Endothelial cell of umbilical vein (primary cell): ENCODE data around the gene ANKZF1. TPM values are rescaled to one million over a fixed set of nuclear protein-coding genes. Genes with fewer than 3 reads are reported as not detected.

Experiments
- BruUV-seq: library from RNA; stranded (reverse); fragments of 400-500 nt; replicated peaks from 2 replicates; lab custom pipeline; 2021; lab: Mats Ljungman, UMichigan
- CTCF ChIA-PET: fragments of 300-600, 350-600 bp; sonication (Branson Sonifier 250); formaldehyde crosslinking; loops from one replicate; lab custom pipeline; 2021; ENCODE audit warnings: antibody characterized with exemption, inconsistent platforms; lab: Charles Lee
- POLR2A ChIA-PET: fragments of 300-600, 350-600 bp; sonication (Branson Sonifier 250); formaldehyde crosslinking; loops from one replicate; lab custom pipeline; 2021; ENCODE audit warnings: antibody characterized with exemption, inconsistent platforms; lab: Charles Lee
- DNase-seq: peaks from one replicate; pipeline ENCODE4 v3.0.0-alpha.2; 2011; ENCODE audit warnings: low read depth, low spot score
- FAIRE-seq: peaks from 2 replicates; lab custom pipeline; 2011; peaks lifted over from hg19 to GRCh38; lab: Jason Lieb, UNC
- H2AFZ ChIP-seq: 2 replicates; pipeline ENCODE4 v1.6.0; 2012; ENCODE audit warnings: low read depth, low read length, control low read depth, inconsistent platforms
- H3K27ac ChIP-seq: 2 replicates; pipeline ENCODE4 v1.5.1; 2011; ENCODE audit warnings: low read depth, mild to moderate bottlenecking, control low read depth, low read length, moderate library complexity; ENCODE audit not compliant: insufficient read depth
- H3K27me3 ChIP-seq, 2 experiments: 2 replicates each; pipeline versions ENCODE4 v1.6.0 to v1.6.1; 2011; ENCODE audit warnings: low read length in 2 of 2, mixed read lengths in 1 of 2; ENCODE audit not compliant: control insufficient read depth in 2 of 2, insufficient read depth in 2 of 2
- H3K36me3 ChIP-seq, 2 experiments: 2 replicates in 1 of 2; 3 replicates in 1 of 2; pipeline ENCODE4 v1.5.1; 2011; ENCODE audit warnings: low read length in 2 of 2, mild to moderate bottlenecking in 1 of 2, moderate library complexity in 1 of 2; ENCODE audit not compliant: control insufficient read depth in 2 of 2, insufficient read depth in 2 of 2; ENCODE audit errors: extremely low read depth in 1 of 2
- H3K4me1 ChIP-seq: 3 replicates; pipeline ENCODE4 v1.5.1; 2011; ENCODE audit warnings: mild to moderate bottlenecking, low read length; ENCODE audit not compliant: control insufficient read depth, insufficient read depth; ENCODE audit errors: extremely low read depth
- H3K4me2 ChIP-seq: 2 replicates; pipeline ENCODE4 v1.6.1; 2011; ENCODE audit warnings: low read length, control low read depth, mixed read lengths; ENCODE audit not compliant: insufficient read depth
- H3K4me3 ChIP-seq, 3 experiments: fragments of 200-600 bp in 1 of 3; sonication (generic), shearing (Covaris generic) in 1 of 3; replicated peaks in 1 of 3; 2 replicates each; pipeline ENCODE4 v1.5.1; 2011 to 2016; ENCODE audit warnings: control low read depth in 3 of 3, low read length in 3 of 3, mild to moderate bottlenecking in 2 of 3, inconsistent platforms in 1 of 3, low read depth in 1 of 3, moderate library complexity in 1 of 3; ENCODE audit not compliant: insufficient read depth in 1 of 3
- H3K79me2 ChIP-seq: 2 replicates; pipeline ENCODE4 v1.6.0; 2012; ENCODE audit warnings: low read length, inconsistent platforms; ENCODE audit not compliant: control insufficient read depth, insufficient read depth
- H3K9ac ChIP-seq: replicated peaks from 2 replicates; pipeline ENCODE3; 2011; ENCODE audit warnings: low read length, control low read depth; ENCODE audit not compliant: insufficient read depth; ENCODE audit errors: extremely low read depth
- H3K9me1 ChIP-seq: replicated peaks from 3 replicates; pipeline ENCODE4 v1.6.0; 2011; ENCODE audit warnings: mild to moderate bottlenecking, low read length; ENCODE audit not compliant: control insufficient read depth, insufficient read depth; ENCODE audit errors: extremely low read depth
- H3K9me3 ChIP-seq: replicated peaks from 2 replicates; pipeline ENCODE4 v1.5.1; 2012; ENCODE audit warnings: low read length, inconsistent platforms; ENCODE audit not compliant: control insufficient read depth, insufficient read depth
- H4K20me1 ChIP-seq: replicated peaks from 2 replicates; pipeline ENCODE3; 2011; ENCODE audit warnings: mild to moderate bottlenecking, low read length; ENCODE audit not compliant: control insufficient read depth, insufficient read depth; ENCODE audit errors: extremely low read depth
- CTCF ChIP-seq, 2 donors: IDR thresholded peaks; 1 replicate in 1 of 2; 2 replicates in 1 of 2; pipeline ENCODE4 v1.5.1; 2011; ENCODE audit warnings: low read length in 2 of 2, mild to moderate bottlenecking in 2 of 2, moderate library complexity in 2 of 2, control low read depth in 1 of 2, inconsistent platforms in 1 of 2, low read depth in 1 of 2; ENCODE audit not compliant: insufficient read depth in 1 of 2; ENCODE audit errors: extremely low read depth in 1 of 2
- EZH2 ChIP-seq: IDR thresholded peaks from 2 replicates; pipeline ENCODE4 v1.6.1; 2012; ENCODE audit warnings: borderline replicate concordance, low read depth, mild to moderate bottlenecking, moderate library complexity, low read length, inconsistent platforms; ENCODE audit not compliant: severe bottlenecking
- FOS ChIP-seq: IDR thresholded peaks from 2 replicates; pipeline ENCODE4 v1.6.1; 2011; ENCODE audit warnings: mild to moderate bottlenecking, low read length, moderate library complexity, borderline replicate concordance; ENCODE audit not compliant: insufficient read depth
- GATA2 ChIP-seq: IDR thresholded peaks from 2 replicates; pipeline ENCODE4 v1.7.0; 2011; ENCODE audit warnings: low read depth, mild to moderate bottlenecking, moderate library complexity, mixed read lengths, low read length; ENCODE audit not compliant: insufficient read length, insufficient read depth
- JUN ChIP-seq: IDR thresholded peaks from 2 replicates; pipeline ENCODE4 v1.6.1; 2011; ENCODE audit warnings: borderline replicate concordance, low read depth; ENCODE audit not compliant: insufficient read length, insufficient read depth
- MAX ChIP-seq: IDR thresholded peaks from 2 replicates; pipeline ENCODE4 v1.6.1; 2011; ENCODE audit not compliant: insufficient read depth, insufficient read length
- MYC ChIP-seq: IDR thresholded peaks from one replicate; pipeline ENCODE4 v1.6.1; 2011; ENCODE audit warnings: mild to moderate bottlenecking, low read depth, low read length
- POLR2A ChIP-seq: IDR thresholded peaks from 2 replicates; pipeline ENCODE4 v1.6.1; 2012; ENCODE audit warnings: low read depth, mild to moderate bottlenecking, control low read depth, low read length
- POLR2AphosphoS5 ChIP-seq: IDR thresholded peaks from 2 replicates; pipeline ENCODE4 v1.6.1; 2012; ENCODE audit warnings: low read depth, mild to moderate bottlenecking, control low read depth, low read length, moderate library complexity; ENCODE audit not compliant: insufficient read depth
- dilution Hi-C: fragments of 300-500 bp; cut with MboI; formaldehyde crosslinking; loops from one replicate; pipeline ENCODE4 v1.15.0; 2019; ENCODE audit warnings: low sequenced_read_pairs; ENCODE audit not compliant: extremely low pct_ligation_motif_present
- intact Hi-C: fragments of 100-400 bp; cut with micrococcal nuclease; formaldehyde crosslinking; loops from one replicate; pipeline ENCODE4 v1.10.0; 2022
- polyA plus RNA-seq, 4 experiments: library from polyadenylated mRNA; depleted of rRNA in 3 of 4; stranded (reverse) in 3 of 4; unstranded in 1 of 4; fragments of >200 nt; gene quantifications; 2 replicates each; pipeline versions ENCODE4 v1.2.1 to v1.2.3, GENCODE V29; 2011 to 2012; ENCODE audit warnings: missing spikeins in 1 of 4
- total RNA-seq: library from RNA; stranded (reverse); gene quantifications from 2 replicates; pipeline ENCODE4 v1.2.3, GENCODE V29; 2021

Gene ANKZF1
- total and polyA plus RNA-seq, 2 donors (not counting 3 experiments of a cell fraction or from before 2014, with no cell fraction given), result 26.5 to 36.2 TPM

- Histone ChIP-seq H3K9ac (no peak overlapping the region), H4K20me1 (no peaks in the 10 kb centered on the region), H3K36me3 (peaks cover 0 to 21% of the 10 kb centered on the region in 2 experiments), H3K27ac (no peak overlapping the region), H3K27me3 (no peaks in the 10 kb centered on the region), H3K79me2 (no peaks in the 10 kb centered on the region), H2AFZ (no peak overlapping the region), H3K4me1 (peaks cover 13% of the 10 kb centered on the region), H3K4me3 (no peak overlapping the region), H3K9me3 (no peaks in the 10 kb centered on the region), H3K9me1 (no peaks in the 10 kb centered on the region), H3K4me2 (no peak overlapping the region)
- POLR2A ChIA-PET, result no interaction called here
- dilution Hi-C loops, result no loop called here
- no TSS peak for BruUV-seq
- TF ChIP-seq POLR2AphosphoS5 (no peak), EZH2 (no peak), MYC (no peak), POLR2A (no peak), JUN (no peak), MAX (no peak), CTCF (IDR thresholded peaks at IDR 0.05; ENCODE audit: extremely low read depth in 1 of 2, insufficient read depth in 1 of 2, low read depth in 1 of 2, low read length in 2 of 2) (no peak), FOS (no peak), GATA2 (no peak)
- DNase-seq, result no peak
- intact Hi-C loops, result no loop called here
- CTCF ChIA-PET, result interaction anchor here (12.6 kb wide), 1 partner anchor 12 kb away, joined by 253 read pairs; no protein-coding TSS in a partner anchor
- FAIRE-seq, result no peak
Observed at GRCh38 chr2:219282943-219283581, 53.5 kb downstream of the ANKZF1 start.
